Ishikawa (cell line): ENCODE data around the gene AGK.

Source experiments
- CEBPB ChIP-seq: IDR thresholded peaks from 2 replicates; pipeline ENCODE4 v1.6.1; 2012
- CREB1 ChIP-seq: IDR thresholded peaks from 2 replicates; pipeline ENCODE4 v1.6.1; 2012; ENCODE audit warnings: low read depth
- EGR1 ChIP-seq: IDR thresholded peaks from 2 replicates; pipeline ENCODE4 v1.6.1; 2012
- EP300 ChIP-seq: IDR thresholded peaks from 2 replicates; pipeline ENCODE4 v1.6.1; 2012; ENCODE audit warnings: borderline replicate concordance
- FOXM1 ChIP-seq: IDR thresholded peaks from 2 replicates; pipeline ENCODE4 v1.6.1; 2012; ENCODE audit warnings: low read depth, borderline replicate concordance
- MAX ChIP-seq: IDR thresholded peaks from 2 replicates; pipeline ENCODE4 v1.6.1; 2012
- NFIC ChIP-seq: IDR thresholded peaks from 2 replicates; pipeline ENCODE4 v1.6.1; 2012
- RAD21 ChIP-seq: IDR thresholded peaks from 2 replicates; pipeline ENCODE4 v1.6.1; 2012; ENCODE audit warnings: low read depth
- REST ChIP-seq: IDR thresholded peaks from 2 replicates; pipeline ENCODE4 v1.6.1; 2012; ENCODE audit warnings: low read depth, mild to moderate bottlenecking
- TAF1 ChIP-seq: IDR thresholded peaks from 2 replicates; pipeline ENCODE4 v1.6.1; 2012; ENCODE audit warnings: low read depth, mild to moderate bottlenecking
- TCF12 ChIP-seq: IDR thresholded peaks from 2 replicates; pipeline ENCODE4 v1.6.1; 2012; ENCODE audit warnings: low read depth
- TEAD4 ChIP-seq: IDR thresholded peaks from 2 replicates; pipeline ENCODE4 v1.6.1; 2012
- USF1 ChIP-seq: IDR thresholded peaks from 2 replicates; pipeline ENCODE4 v1.6.1; 2012
- YY1 ChIP-seq: IDR thresholded peaks from 2 replicates; pipeline ENCODE4 v1.6.1; 2012; ENCODE audit warnings: low read depth
- ZBTB7A ChIP-seq: IDR thresholded peaks from 2 replicates; pipeline ENCODE4 v1.6.1; 2012; ENCODE audit warnings: low read depth

AGK gene

GRCh38 chr7:141573511-141573910 lies 22.3 kb downstream of the AGK start:
- no peak for TF ChIP-seq RAD21
- TF ChIP-seq ZBTB7A, result no peak
- no peak for TF ChIP-seq TCF12
- no peak for TF ChIP-seq CEBPB
- TF ChIP-seq CREB1, result no peak
- no peak for TF ChIP-seq REST
- no peak for TF ChIP-seq YY1

GRCh38 chr7:141575164-141575563 lies 24.0 kb downstream of the AGK start:
- TF ChIP-seq FOXM1, result no peak
- no peak for TF ChIP-seq NFIC

GRCh38 chr7:141575654-141576448 lies 24.6 kb downstream of the AGK start:
- TF ChIP-seq ZBTB7A, result no peak
- no peak for TF ChIP-seq EP300
- TF ChIP-seq YY1, result no peak
- no peak for TF ChIP-seq TEAD4
- TF ChIP-seq FOXM1, result no peak
- TF ChIP-seq NFIC, result no peak
- TF ChIP-seq REST, result no peak
- TF ChIP-seq CREB1, result no peak
- no peak for TF ChIP-seq EGR1
- no peak for TF ChIP-seq USF1
- TF ChIP-seq CEBPB, result no peak
- no peak for TF ChIP-seq RAD21
- TF ChIP-seq TAF1, result no peak
- no peak for TF ChIP-seq TCF12
- no peak for TF ChIP-seq MAX

- TF ChIP-seq ZBTB7A, result no peak
- no peak for TF ChIP-seq RAD21
- TF ChIP-seq NFIC, result no peak
- no peak for TF ChIP-seq USF1
- no peak for TF ChIP-seq YY1
- TF ChIP-seq FOXM1, result no peak
- no peak for TF ChIP-seq TAF1
- no peak for TF ChIP-seq TEAD4
- TF ChIP-seq CEBPB, result no peak
- no peak for TF ChIP-seq REST
- no peak for TF ChIP-seq MAX
- no peak for TF ChIP-seq EP300
- no peak for TF ChIP-seq CREB1
- no peak for TF ChIP-seq TCF12
- TF ChIP-seq EGR1, result no peak
Measured at GRCh38 chr7:141577043-141577839, 26.0 kb downstream of the AGK start.
